Osteocyte (in vitro differentiated cells): Measurements from ENCODE around the gene ZMIZ1. TPM values are rescaled to one million over a fixed set of nuclear protein-coding genes. Genes with fewer than 3 reads are reported as not detected.
A peak's percentile ranks its signal among the peaks of the same experiment; 100 is the strongest.
"Not testable (repeated sequence)": the region's sequence is repeated elsewhere in the genome, so short reads cannot be mapped to it uniquely, and the experiment has no call there.

ENCODE experiments used
- DNase-seq: peaks from one replicate; pipeline ENCODE4 v3.0.0; 2021; ENCODE audit warnings: mixed read lengths; ENCODE audit not compliant: unreplicated experiment; ENCODE audit errors: extremely low spot score
- H3K27ac Mint-ChIP-seq: one replicate; pipeline ENCODE4 v1.8.0; 2021; ENCODE audit warnings: mild to moderate bottlenecking, mixed read lengths; ENCODE audit not compliant: unreplicated experiment
- H3K27me3 Mint-ChIP-seq: one replicate; pipeline ENCODE4 v1.8.0; 2021; ENCODE audit warnings: mixed read lengths; ENCODE audit not compliant: unreplicated experiment
- H3K36me3 Mint-ChIP-seq: one replicate; pipeline ENCODE4 v1.8.0; 2021; ENCODE audit warnings: mixed read lengths; ENCODE audit not compliant: unreplicated experiment
- H3K4me1 Mint-ChIP-seq: one replicate; pipeline ENCODE4 v1.8.0; 2021; ENCODE audit warnings: mixed read lengths; ENCODE audit not compliant: unreplicated experiment
- H3K4me3 Mint-ChIP-seq: one replicate; pipeline ENCODE4 v1.8.0; 2021; ENCODE audit warnings: mild to moderate bottlenecking, moderate library complexity, mixed read lengths; ENCODE audit not compliant: unreplicated experiment
- H3K9me3 Mint-ChIP-seq: one replicate; pipeline ENCODE4 v1.8.0; 2021; ENCODE audit warnings: mixed read lengths; ENCODE audit not compliant: unreplicated experiment
- total RNA-seq: library from RNA; stranded (reverse); gene quantifications from 2 replicates; pipeline ENCODE4 v1.2.1, GENCODE V29; 2021
- TF ChIP-seq, protein P1 (sequence below): fragments of 200-600 bp; sonication (generic); IDR thresholded peaks from 2 replicates; pipeline ENCODE4 v1.5.0; 2021; ENCODE audit warnings: antibody characterized with exemption, mild to moderate bottlenecking, moderate library complexity

The ZMIZ1 gene
- total RNA-seq, 1 donor from 2014 or later = 90.5 TPM

DNA sequence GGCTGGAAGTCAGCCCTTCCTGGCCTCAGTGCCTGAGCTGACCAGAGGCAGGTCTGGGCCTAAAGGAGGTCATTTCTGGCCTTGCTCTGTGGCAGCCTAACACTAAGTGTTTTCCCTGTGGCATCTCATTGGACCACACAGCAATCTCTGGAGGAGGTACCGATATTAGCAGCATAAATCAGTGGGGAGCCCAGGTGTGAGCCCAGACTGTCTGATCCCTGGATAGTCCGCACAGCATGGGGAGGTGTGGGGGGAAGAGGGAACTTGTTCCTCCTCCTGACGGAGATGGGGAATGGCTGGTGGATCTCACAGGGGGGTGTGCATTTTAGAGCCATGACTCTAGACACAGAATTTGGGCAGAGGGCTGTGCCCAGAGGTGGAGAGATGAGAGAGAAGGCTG is 267.5 kb downstream of the ZMIZ1 start:
- Mint-ChIP-seq H3K27me3 (no peaks in the 10 kb centered on the region), H3K27ac (peak overlapping the region; percentile 51)

DNA sequence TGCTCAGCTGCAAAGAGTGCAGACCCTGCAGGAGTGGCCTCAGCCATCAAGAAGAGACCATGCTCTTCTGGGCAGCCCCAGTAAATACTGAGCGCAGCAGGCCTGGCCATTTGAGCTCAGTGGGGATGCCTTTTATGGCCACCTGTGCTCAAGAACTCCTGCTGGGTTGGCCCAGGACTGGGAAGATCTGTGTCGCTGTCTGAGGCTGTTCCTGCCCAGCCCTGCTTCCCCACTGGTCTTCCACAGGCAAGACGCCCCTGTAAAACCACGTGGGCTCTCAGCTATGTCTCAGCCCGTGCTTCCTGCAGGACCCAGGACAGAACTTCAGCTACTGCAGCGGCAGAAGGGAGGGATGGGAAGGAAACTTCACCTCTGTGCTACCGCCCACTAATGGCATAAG is 268.0 kb downstream of the ZMIZ1 start:
- Mint-ChIP-seq H3K9me3 (no peaks in the 10 kb centered on the region), H3K4me1 (peaks cover 39% of the 10 kb centered on the region), H3K4me3 (no peak overlapping the region), H3K27ac (no peak overlapping the region), H3K36me3 (no peaks in the 10 kb centered on the region), H3K27me3 (no peaks in the 10 kb centered on the region)
- TF ChIP-seq, protein P1, sequence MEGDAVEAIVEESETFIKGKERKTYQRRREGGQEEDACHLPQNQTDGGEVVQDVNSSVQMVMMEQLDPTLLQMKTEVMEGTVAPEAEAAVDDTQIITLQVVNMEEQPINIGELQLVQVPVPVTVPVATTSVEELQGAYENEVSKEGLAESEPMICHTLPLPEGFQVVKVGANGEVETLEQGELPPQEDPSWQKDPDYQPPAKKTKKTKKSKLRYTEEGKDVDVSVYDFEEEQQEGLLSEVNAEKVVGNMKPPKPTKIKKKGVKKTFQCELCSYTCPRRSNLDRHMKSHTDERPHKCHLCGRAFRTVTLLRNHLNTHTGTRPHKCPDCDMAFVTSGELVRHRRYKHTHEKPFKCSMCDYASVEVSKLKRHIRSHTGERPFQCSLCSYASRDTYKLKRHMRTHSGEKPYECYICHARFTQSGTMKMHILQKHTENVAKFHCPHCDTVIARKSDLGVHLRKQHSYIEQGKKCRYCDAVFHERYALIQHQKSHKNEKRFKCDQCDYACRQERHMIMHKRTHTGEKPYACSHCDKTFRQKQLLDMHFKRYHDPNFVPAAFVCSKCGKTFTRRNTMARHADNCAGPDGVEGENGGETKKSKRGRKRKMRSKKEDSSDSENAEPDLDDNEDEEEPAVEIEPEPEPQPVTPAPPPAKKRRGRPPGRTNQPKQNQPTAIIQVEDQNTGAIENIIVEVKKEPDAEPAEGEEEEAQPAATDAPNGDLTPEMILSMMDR = no peak
- no peak for DNase-seq

More for the DNA sequence above, 267.5 kb downstream of the ZMIZ1 start:
- DNase-seq = no peak
- Mint-ChIP-seq H3K9me3 (no peaks in the 10 kb centered on the region), H3K4me3 (no peak overlapping the region), H3K4me1 (peaks cover 43% of the 10 kb centered on the region), H3K36me3 (no peaks in the 10 kb centered on the region)
- TF ChIP-seq, protein P1 = no peak

GRCh38 chr10:79337783-79338469 is 269.2 kb downstream of the ZMIZ1 start:
- peaks cover 34% of the 10 kb centered on the region for H3K4me1 Mint-ChIP-seq
- H3K4me3 Mint-ChIP-seq, H3K27ac Mint-ChIP-seq, DNase-seq, H3K27me3 Mint-ChIP-seq, H3K36me3 Mint-ChIP-seq, H3K9me3 Mint-ChIP-seq: not testable (repeated sequence)

DNA sequence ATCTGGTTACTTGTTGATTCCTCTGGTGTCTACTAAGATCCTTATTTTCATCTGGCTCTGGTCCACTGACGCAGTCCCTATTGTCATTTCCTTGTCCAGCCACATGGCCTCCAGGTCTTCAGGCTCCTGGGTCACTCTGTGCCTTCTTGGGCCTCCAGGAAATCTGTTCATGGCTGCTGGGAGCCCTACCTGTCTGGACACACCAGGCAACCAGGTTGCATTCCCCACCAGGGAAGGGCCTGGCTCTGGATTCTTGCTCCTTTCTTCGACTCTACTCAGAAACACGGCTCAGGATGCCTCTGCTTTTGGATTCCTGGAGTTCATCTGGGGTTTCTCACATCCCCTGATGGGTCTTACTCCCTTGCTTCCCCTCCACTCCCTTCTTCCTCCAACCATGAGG is 270.5 kb downstream of the ZMIZ1 start:
- H3K9me3 Mint-ChIP-seq = no peaks in the 10 kb centered on the region
- no peaks in the 10 kb centered on the region for H3K27me3 Mint-ChIP-seq

DNA sequence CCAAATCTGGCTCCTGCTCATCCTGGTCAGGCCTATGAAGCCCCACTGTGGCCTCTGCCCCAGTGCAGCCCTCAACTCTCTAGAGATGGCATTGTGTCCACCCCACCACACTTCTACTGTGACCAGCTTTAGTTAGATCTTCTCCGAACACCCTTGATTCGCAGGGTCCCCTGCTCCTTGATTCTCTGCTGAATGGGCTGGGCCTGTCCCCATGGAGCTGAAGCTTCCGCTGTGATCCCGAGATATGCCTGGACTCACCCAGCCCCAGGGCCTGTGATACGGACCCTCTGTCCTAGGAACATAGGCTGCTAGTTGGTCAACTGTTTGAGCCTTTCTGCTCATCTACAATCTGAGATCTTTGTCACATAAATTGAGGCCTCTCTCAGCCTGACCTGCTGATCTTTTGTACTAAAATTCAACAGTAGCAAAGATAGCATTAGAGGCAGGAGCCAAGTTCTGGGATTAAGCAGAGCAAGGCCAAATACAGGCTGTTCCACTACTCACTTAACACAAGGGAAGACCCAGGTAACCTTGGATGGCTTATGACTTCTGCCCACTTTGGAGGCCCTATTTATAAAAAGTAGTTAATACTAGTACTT is 272.0 kb downstream of the ZMIZ1 start:
- H3K4me1 Mint-ChIP-seq = peaks cover 17% of the 10 kb centered on the region
- no peak for DNase-seq
- H3K27me3 Mint-ChIP-seq = no peaks in the 10 kb centered on the region
- no peak overlapping the region for H3K27ac Mint-ChIP-seq
- no peaks in the 10 kb centered on the region for H3K36me3 Mint-ChIP-seq
- TF ChIP-seq, protein P1 = no peak
- no peak overlapping the region for H3K4me3 Mint-ChIP-seq
- no peaks in the 10 kb centered on the region for H3K9me3 Mint-ChIP-seq

More for the DNA sequence above, 270.5 kb downstream of the ZMIZ1 start:
- Mint-ChIP-seq H3K4me1 (peaks cover 29% of the 10 kb centered on the region), H3K27ac (no peak overlapping the region), H3K36me3 (no peaks in the 10 kb centered on the region), H3K4me3 (no peak overlapping the region)
- TF ChIP-seq, protein P1 = no peak
- no peak for DNase-seq
